Measurements from ENCODE around the gene GNRH2. TPM values are rescaled to one million over a fixed set of nuclear protein-coding genes. Genes with fewer than 3 reads are reported as not detected.

GNRH2 gene
- total RNA-seq, 1 donor from 2014 or later = not detected

Other genes with a start within 250 kb of the GNRH2 start
- 0.22 and 0.79 TPM in 2 replicates for gene CPXM1, start 243.0 kb upstream of the GNRH2 start, total RNA-seq
- not detected in 2 replicates for gene C20orf141, start 228.6 kb upstream of the GNRH2 start, total RNA-seq
- gene TMEM239, start 227.3 kb upstream of the GNRH2 start, total RNA-seq = not detected in 2 replicates
- gene PCED1A, start 203.0 kb upstream of the GNRH2 start, total RNA-seq = 9.4 and 21.2 TPM in 2 replicates
- gene VPS16, start 202.9 kb upstream of the GNRH2 start, total RNA-seq = 35.1 and 39.1 TPM in 2 replicates
- gene PTPRA, start 170.1 kb upstream of the GNRH2 start, total RNA-seq = 19.8 and 22.2 TPM in 2 replicates
- gene MRPS26, start 2.4 kb downstream of the GNRH2 start, total RNA-seq = 28.8 and 32.1 TPM in 2 replicates
- not detected in 2 replicates for gene OXT, start 28.0 kb downstream of the GNRH2 start, total RNA-seq
- gene AVP, start 41.1 kb downstream of the GNRH2 start, total RNA-seq = not detected in 2 replicates
- 13.1 and 16.3 TPM in 2 replicates for gene FASTKD5, start 116.2 kb downstream of the GNRH2 start, total RNA-seq
- 2.0 TPM in 2 replicates for gene UBOX5, start 116.2 kb downstream of the GNRH2 start, total RNA-seq
- gene LZTS3, start 129.9 kb downstream of the GNRH2 start, total RNA-seq = 3.1 and 7.7 TPM in 2 replicates
- gene DDRGK1, start 161.1 kb downstream of the GNRH2 start, total RNA-seq = 22.2 and 44.0 TPM in 2 replicates
- 27.7 and 34.5 TPM in 2 replicates for gene ITPA, start 165.9 kb downstream of the GNRH2 start, total RNA-seq
- gene SLC4A11, start 195.6 kb downstream of the GNRH2 start, total RNA-seq = 5.2 and 23.8 TPM in 2 replicates